ENCODE results near the gene TMEM164. TPM values are rescaled to one million over a fixed set of nuclear protein-coding genes. Genes with fewer than 3 reads are reported as not detected.
A peak's percentile ranks its signal among the peaks of the same experiment; 100 is the strongest.
"Not testable (repeated sequence)": the region's sequence is repeated elsewhere in the genome, so short reads cannot be mapped to it uniquely, and the experiment has no call there.

The TMEM164 gene
- total and polyA plus RNA-seq, 7 experiments from 2014 or later: 0.92 to 30.1 (median 17.5) TPM

- H3K27ac Mint-ChIP-seq; H3K27ac ChIP-seq (ENCODE audit: low read depth, low read length); intact Hi-C loops (cut with micrococcal nuclease); DNase-seq; H3K27me3 ChIP-seq (ENCODE audit: control insufficient read depth in 2 of 2, insufficient read depth in 2 of 2, low read length in 2 of 2); H3K36me3 Mint-ChIP-seq; H3K36me3 ChIP-seq (ENCODE audit: control insufficient read depth in 2 of 3, insufficient read depth in 3 of 3, low read length in 3 of 3); H3K4me3 ChIP-seq (ENCODE audit: low read length); ATAC-seq; POLR2A ChIA-PET; H3K9me3 ChIP-seq (ENCODE audit: control insufficient read depth in 2 of 3, low read length in 3 of 3); H3K4me3 Mint-ChIP-seq; H3K9me3 Mint-ChIP-seq; H3K4me1 ChIP-seq (ENCODE audit: control insufficient read depth in 2 of 2, insufficient read depth in 2 of 2, low read length in 2 of 2); H3K27me3 Mint-ChIP-seq: not testable (repeated sequence)
- CTCF ChIA-PET: interaction anchor here (10.0 kb wide), 1 partner anchor 256 kb away, joined by 152 read pairs; no protein-coding TSS in a partner anchor
- peaks cover 4 to 13% (median 6%) of the 10 kb centered on the region in 7 donors for H3K4me1 Mint-ChIP-seq
Measured at GRCh38 chrX:110154328-110154727, 151.4 kb downstream of the TMEM164 start.

GRCh38 chrX:110155759-110156158 is 152.8 kb downstream of the TMEM164 start:
- no peaks in the 10 kb centered on the region for H3K36me3 ChIP-seq (ENCODE audit: control insufficient read depth in 2 of 3, insufficient read depth in 3 of 3, low read length in 3 of 3)
- CTCF ChIA-PET: interaction anchor here (0.6 to 10.0 kb wide), 8 partner anchors 9 to 261 kb away, joined by 3 to 152 read pairs (median 3); no protein-coding TSS in a partner anchor
- no peaks in the 10 kb centered on the region for H3K9me3 ChIP-seq (ENCODE audit: control insufficient read depth in 2 of 3, low read length in 3 of 3)
- H3K4me1 ChIP-seq (ENCODE audit: control insufficient read depth in 2 of 2, insufficient read depth in 2 of 2, low read length in 2 of 2): no peaks in the 10 kb centered on the region
- H3K9me3 Mint-ChIP-seq: no peaks in the 10 kb centered on the region
- DNase-seq (no peak), ATAC-seq (no peak)
- no peak overlapping the region for H3K4me3 Mint-ChIP-seq
- no peaks in the 10 kb centered on the region for H3K27me3 ChIP-seq (ENCODE audit: control insufficient read depth in 2 of 2, insufficient read depth in 2 of 2, low read length in 2 of 2)
- H3K4me1 Mint-ChIP-seq: peaks cover 5 to 14% (median 10%) of the 10 kb centered on the region in 7 donors
- no peak overlapping the region for H3K4me3 ChIP-seq (ENCODE audit: low read length)
- peaks cover 0 to 4% (median 0%) of the 10 kb centered on the region in 5 donors for H3K36me3 Mint-ChIP-seq
- POLR2A ChIA-PET: interaction anchor here (0.6 kb wide), 1 partner anchor 457 kb away, joined by 3 read pairs; no protein-coding TSS in a partner anchor
- peak overlapping the region in 2 of 9 donors; percentile 38 to 67 for H3K27ac Mint-ChIP-seq
- intact Hi-C loops (cut with micrococcal nuclease): loop anchor here (1.0 kb wide), 2 partner anchors 253 to 258 kb away; no protein-coding TSS in a partner anchor
- no peak overlapping the region for H3K27ac ChIP-seq (ENCODE audit: low read depth, low read length)
- no peaks in the 10 kb centered on the region for H3K27me3 Mint-ChIP-seq

GRCh38 chrX:110156167-110156754 is 153.3 kb downstream of the TMEM164 start:
- intact Hi-C loops (cut with micrococcal nuclease): loop anchor here (1.0 kb wide), 2 partner anchors 252 to 257 kb away; no protein-coding TSS in a partner anchor
- Histone ChIP-seq H3K36me3 (ENCODE audit: control insufficient read depth in 2 of 3, insufficient read depth in 3 of 3, low read length in 3 of 3) (no peaks in the 10 kb centered on the region), H3K9me3 (ENCODE audit: control insufficient read depth in 2 of 3, low read length in 3 of 3) (no peaks in the 10 kb centered on the region), H3K27ac (ENCODE audit: low read depth, low read length) (no peak overlapping the region), H3K4me3 (ENCODE audit: low read length) (no peak overlapping the region), H3K4me1 (ENCODE audit: control insufficient read depth in 2 of 2, insufficient read depth in 2 of 2, low read length in 2 of 2) (no peaks in the 10 kb centered on the region), H3K27me3 (ENCODE audit: control insufficient read depth in 2 of 2, insufficient read depth in 2 of 2, low read length in 2 of 2) (no peaks in the 10 kb centered on the region)
- POLR2A ChIA-PET: interaction anchor here (0.6 kb wide), 1 partner anchor 457 kb away, joined by 3 read pairs; no protein-coding TSS in a partner anchor
- CTCF ChIA-PET: interaction anchor here (0.6 to 10.0 kb wide), 9 partner anchors 10 to 260 kb away, joined by 3 to 152 read pairs (median 3); no protein-coding TSS in a partner anchor
- DNase-seq (peak in 3 of 9 donors; percentile 22 to 27 (median 27)), ATAC-seq (no peak)
- peaks cover 0 to 4% (median 0%) of the 10 kb centered on the region in 5 donors for H3K36me3 Mint-ChIP-seq
- no peaks in the 10 kb centered on the region for H3K27me3 Mint-ChIP-seq
- H3K27ac Mint-ChIP-seq: no peak overlapping the region
- H3K4me1 Mint-ChIP-seq: peaks cover 5 to 14% (median 10%) of the 10 kb centered on the region in 7 donors
- H3K4me3 Mint-ChIP-seq: no peak overlapping the region
- H3K9me3 Mint-ChIP-seq: no peaks in the 10 kb centered on the region

- no peaks in the 10 kb centered on the region for H3K27me3 ChIP-seq (ENCODE audit: control insufficient read depth in 2 of 2, insufficient read depth in 2 of 2, low read length in 2 of 2)
- DNase-seq (no peak), ATAC-seq (no peak)
- no peak overlapping the region for H3K4me3 ChIP-seq (ENCODE audit: low read length)
- Mint-ChIP-seq H3K27me3 (no peaks in the 10 kb centered on the region), H3K27ac (no peak overlapping the region), H3K4me1 (peaks cover 5 to 14% (median 10%) of the 10 kb centered on the region in 7 donors), H3K4me3 (no peak overlapping the region), H3K36me3 (peaks cover 0 to 4% (median 0%) of the 10 kb centered on the region in 5 donors), H3K9me3 (no peaks in the 10 kb centered on the region)
- intact Hi-C loops (cut with micrococcal nuclease): no loop called here
- no peak overlapping the region for H3K27ac ChIP-seq (ENCODE audit: low read depth, low read length)
- no peaks in the 10 kb centered on the region for H3K4me1 ChIP-seq (ENCODE audit: control insufficient read depth in 2 of 2, insufficient read depth in 2 of 2, low read length in 2 of 2)
- CTCF ChIA-PET: interaction anchor here (1.2 to 10.0 kb wide), 3 partner anchors 246 to 252 kb away, joined by 7 to 152 read pairs (median 7); no protein-coding TSS in a partner anchor
- H3K9me3 ChIP-seq (ENCODE audit: control insufficient read depth in 2 of 3, low read length in 3 of 3): no peaks in the 10 kb centered on the region
- POLR2A ChIA-PET: interaction anchor here (0.8 kb wide), 1 partner anchor 248 kb away, joined by 5 read pairs; no protein-coding TSS in a partner anchor
- no peaks in the 10 kb centered on the region for H3K36me3 ChIP-seq (ENCODE audit: control insufficient read depth in 2 of 3, insufficient read depth in 3 of 3, low read length in 3 of 3)
Measured at GRCh38 chrX:110157444-110157843, 154.5 kb downstream of the TMEM164 start.

GRCh38 chrX:110159235-110159634 is 156.3 kb downstream of the TMEM164 start:
- ATAC-seq: no peak
- no peak overlapping the region for H3K27ac ChIP-seq (ENCODE audit: low read depth, low read length)
- Mint-ChIP-seq H3K4me3 (no peak overlapping the region), H3K36me3 (peaks cover 0 to 4% (median 0%) of the 10 kb centered on the region in 5 donors), H3K9me3 (no peaks in the 10 kb centered on the region), H3K27me3 (no peaks in the 10 kb centered on the region), H3K4me1 (peaks cover 5 to 14% (median 10%) of the 10 kb centered on the region in 7 donors), H3K27ac (peak overlapping the region in 3 of 9 donors; percentile 51 to 83 (median 69))
- intact Hi-C loops (cut with micrococcal nuclease): no loop called here
- no peaks in the 10 kb centered on the region for H3K4me1 ChIP-seq (ENCODE audit: control insufficient read depth in 2 of 2, insufficient read depth in 2 of 2, low read length in 2 of 2)
- ChIA-PET CTCF (interaction anchor here (1.1 to 10.0 kb wide), 8 partner anchors 12 to 260 kb away, joined by 3 to 152 read pairs (median 6); no protein-coding TSS in a partner anchor), POLR2A (no interaction called here)
- no peaks in the 10 kb centered on the region for H3K36me3 ChIP-seq (ENCODE audit: control insufficient read depth in 2 of 3, insufficient read depth in 3 of 3, low read length in 3 of 3)
- no peaks in the 10 kb centered on the region for H3K9me3 ChIP-seq (ENCODE audit: control insufficient read depth in 2 of 3, low read length in 3 of 3)
- H3K27me3 ChIP-seq (ENCODE audit: control insufficient read depth in 2 of 2, insufficient read depth in 2 of 2, low read length in 2 of 2): no peaks in the 10 kb centered on the region
- H3K4me3 ChIP-seq (ENCODE audit: low read length): no peak overlapping the region
- DNase-seq: no peak

GRCh38 chrX:110159865-110160264 is 157.0 kb downstream of the TMEM164 start:
- H3K4me3 ChIP-seq (ENCODE audit: low read length): no peak overlapping the region
- H3K4me3 Mint-ChIP-seq: no peak overlapping the region
- peaks cover 5 to 14% (median 10%) of the 10 kb centered on the region in 7 donors for H3K4me1 Mint-ChIP-seq
- H3K27me3 ChIP-seq (ENCODE audit: control insufficient read depth in 2 of 2, insufficient read depth in 2 of 2, low read length in 2 of 2): no peaks in the 10 kb centered on the region
- H3K36me3 ChIP-seq (ENCODE audit: control insufficient read depth in 2 of 3, insufficient read depth in 3 of 3, low read length in 3 of 3): no peaks in the 10 kb centered on the region
- ChIA-PET POLR2A (no interaction called here), CTCF (interaction anchor here (0.5 to 10.0 kb wide), 8 partner anchors 13 to 255 kb away, joined by 3 to 152 read pairs (median 5); no protein-coding TSS in a partner anchor)
- no peaks in the 10 kb centered on the region for H3K9me3 Mint-ChIP-seq
- peak overlapping the region in 1 of 9 donors; percentile 69 for H3K27ac Mint-ChIP-seq
- H3K9me3 ChIP-seq (ENCODE audit: control insufficient read depth in 2 of 3, low read length in 3 of 3): no peaks in the 10 kb centered on the region
- peaks cover 0 to 4% (median 0%) of the 10 kb centered on the region in 5 donors for H3K36me3 Mint-ChIP-seq
- intact Hi-C loops (cut with micrococcal nuclease): loop anchor here (1.0 to 5.0 kb wide), 5 partner anchors 159 to 687 kb away; partner anchors contain the start of gene AMMECR1 (in 2 of the 2)
- ATAC-seq: no peak
- no peaks in the 10 kb centered on the region for H3K4me1 ChIP-seq (ENCODE audit: control insufficient read depth in 2 of 2, insufficient read depth in 2 of 2, low read length in 2 of 2)
- no peak overlapping the region for H3K27ac ChIP-seq (ENCODE audit: low read depth, low read length)
- DNase-seq: no peak
- H3K27me3 Mint-ChIP-seq: no peaks in the 10 kb centered on the region

Data from naive thymus-derived CD4-positive, alpha-beta T cell (primary cell).